ENCODE results near the gene PRDM16. TPM values are rescaled to one million over a fixed set of nuclear protein-coding genes. Genes with fewer than 3 reads are reported as not detected.

PRDM16 gene
- total RNA-seq, 1 experiment from 2014 or later = 0.04 TPM

- POLR2A ChIA-PET (ENCODE audit: unreplicated experiment) = no interaction called here
- BruUV-seq (replicated peaks) = no TSS peak
- no peak for TF ChIP-seq EZH2phosphoT487 (IDR thresholded peaks at IDR 0.05; ENCODE audit: borderline replicate concordance, low read length)
- TF ChIP-seq CTCF (conservative IDR thresholded peaks at IDR 0.05; ENCODE audit: low read depth, low read length) = no peak
- no peak for TF ChIP-seq EZH2 (IDR thresholded peaks at IDR 0.05; ENCODE audit: low read length, unreplicated experiment)
Observed at GRCh38 chr1:3275471-3276340, 206.7 kb downstream of the PRDM16 start.

GRCh38 chr1:3276341-3276800 is 207.4 kb downstream of the PRDM16 start:
- no peak for ATAC-seq
- CTCF ChIA-PET = no interaction called here
- H3K27ac ChIP-seq (ENCODE audit: low read length) = no peak overlapping the region
- no peaks in the 10 kb centered on the region for H3K79me2 ChIP-seq (ENCODE audit: low read length)
- H3F3A ChIP-seq (ENCODE audit: low read length, unreplicated experiment) = no peaks in the 10 kb centered on the region
- H3K36me3 ChIP-seq (ENCODE audit: low read depth, low read length) = no peaks in the 10 kb centered on the region
- H3K9ac ChIP-seq (ENCODE audit: low read length) = no peak overlapping the region
- TF ChIP-seq CTCF (conservative IDR thresholded peaks at IDR 0.05; ENCODE audit: low read depth, low read length) (no peak), EZH2 (IDR thresholded peaks at IDR 0.05; ENCODE audit: low read length, unreplicated experiment) (no peak), EZH2phosphoT487 (IDR thresholded peaks at IDR 0.05; ENCODE audit: borderline replicate concordance, low read length) (no peak)
- DNase-seq = no peak
- no peak overlapping the region for H3K4me2 ChIP-seq (ENCODE audit: low read length)
- H3K27me3 ChIP-seq (ENCODE audit: low read length) = peaks cover 98% of the 10 kb centered on the region
- no peak overlapping the region for H3K4me3 ChIP-seq (ENCODE audit: low read length)
- no peaks in the 10 kb centered on the region for H3K9me3 ChIP-seq (ENCODE audit: low read length)
- POLR2A ChIA-PET (ENCODE audit: unreplicated experiment) = no interaction called here
- H3K4me1 ChIP-seq (ENCODE audit: insufficient read depth, low read length) = no peaks in the 10 kb centered on the region
- BruUV-seq (replicated peaks) = no TSS peak
- H4K20me1 ChIP-seq (ENCODE audit: low read length) = no peaks in the 10 kb centered on the region
- no peak overlapping the region for H2AFZ ChIP-seq (ENCODE audit: low read length)
- intact Hi-C loops (cut with micrococcal nuclease) = no loop called here
- H3K9me2 ChIP-seq (replicated peaks; ENCODE audit: low read length) = no peaks in the 10 kb centered on the region

More at GRCh38 chr1:3275471-3276340, 206.7 kb downstream of the PRDM16 start:
- H3K79me2 ChIP-seq (ENCODE audit: low read length) = no peaks in the 10 kb centered on the region
- no peaks in the 10 kb centered on the region for H3K36me3 ChIP-seq (ENCODE audit: low read depth, low read length)
- DNase-seq (no peak), ATAC-seq (no peak)
- H3K4me2 ChIP-seq (ENCODE audit: low read length) = no peak overlapping the region
- H3K27me3 ChIP-seq (ENCODE audit: low read length) = peaks cover 98% of the 10 kb centered on the region
- H2AFZ ChIP-seq (ENCODE audit: low read length) = no peak overlapping the region
- no peak overlapping the region for H3K27ac ChIP-seq (ENCODE audit: low read length)
- H3K9me2 ChIP-seq (replicated peaks; ENCODE audit: low read length) = no peaks in the 10 kb centered on the region
- no peaks in the 10 kb centered on the region for H4K20me1 ChIP-seq (ENCODE audit: low read length)
- H3K4me3 ChIP-seq (ENCODE audit: low read length) = no peak overlapping the region
- no peak overlapping the region for H3K9ac ChIP-seq (ENCODE audit: low read length)
- H3K4me1 ChIP-seq (ENCODE audit: insufficient read depth, low read length) = no peaks in the 10 kb centered on the region
- H3K9me3 ChIP-seq (ENCODE audit: low read length) = no peaks in the 10 kb centered on the region
- no peaks in the 10 kb centered on the region for H3F3A ChIP-seq (ENCODE audit: low read length, unreplicated experiment)
- intact Hi-C loops (cut with micrococcal nuclease) = no loop called here
- CTCF ChIA-PET = no interaction called here

- Histone ChIP-seq H3K4me3 (ENCODE audit: low read length) (no peak overlapping the region), H2AFZ (ENCODE audit: low read length) (no peak overlapping the region), H4K20me1 (ENCODE audit: low read length) (no peaks in the 10 kb centered on the region), H3K9me2 (replicated peaks; ENCODE audit: low read length) (no peaks in the 10 kb centered on the region), H3K79me2 (ENCODE audit: low read length) (no peaks in the 10 kb centered on the region), H3K27ac (ENCODE audit: low read length) (no peak overlapping the region), H3K9ac (ENCODE audit: low read length) (no peak overlapping the region), H3K4me1 (ENCODE audit: insufficient read depth, low read length) (no peaks in the 10 kb centered on the region), H3K9me3 (ENCODE audit: low read length) (no peaks in the 10 kb centered on the region), H3F3A (ENCODE audit: low read length, unreplicated experiment) (no peaks in the 10 kb centered on the region), H3K27me3 (ENCODE audit: low read length) (peaks cover 98% of the 10 kb centered on the region), H3K36me3 (ENCODE audit: low read depth, low read length) (no peaks in the 10 kb centered on the region), H3K4me2 (ENCODE audit: low read length) (no peak overlapping the region)
- CTCF ChIA-PET = no interaction called here
- ATAC-seq (no peak), DNase-seq (no peak)
- intact Hi-C loops (cut with micrococcal nuclease) = no loop called here
- no TSS peak for BruUV-seq (replicated peaks)
- TF ChIP-seq CTCF (conservative IDR thresholded peaks at IDR 0.05; ENCODE audit: low read depth, low read length) = no peak
- no peak for TF ChIP-seq EZH2 (IDR thresholded peaks at IDR 0.05; ENCODE audit: low read length, unreplicated experiment)
- TF ChIP-seq EZH2phosphoT487 (IDR thresholded peaks at IDR 0.05; ENCODE audit: borderline replicate concordance, low read length) = no peak
- POLR2A ChIA-PET (ENCODE audit: unreplicated experiment) = no interaction called here
Observed at GRCh38 chr1:3277011-3277471, 208.0 kb downstream of the PRDM16 start.
